EH (cell line): Measurements from ENCODE around the gene EGR4.
A peak's percentile ranks its signal among the peaks of the same experiment; 100 is the strongest.

Experiments used
- DNase-seq: peaks from one replicate; pipeline ENCODE4 v3.0.0-alpha.2; 2015; ENCODE audit warnings: low read depth

EGR4 gene

DNA sequence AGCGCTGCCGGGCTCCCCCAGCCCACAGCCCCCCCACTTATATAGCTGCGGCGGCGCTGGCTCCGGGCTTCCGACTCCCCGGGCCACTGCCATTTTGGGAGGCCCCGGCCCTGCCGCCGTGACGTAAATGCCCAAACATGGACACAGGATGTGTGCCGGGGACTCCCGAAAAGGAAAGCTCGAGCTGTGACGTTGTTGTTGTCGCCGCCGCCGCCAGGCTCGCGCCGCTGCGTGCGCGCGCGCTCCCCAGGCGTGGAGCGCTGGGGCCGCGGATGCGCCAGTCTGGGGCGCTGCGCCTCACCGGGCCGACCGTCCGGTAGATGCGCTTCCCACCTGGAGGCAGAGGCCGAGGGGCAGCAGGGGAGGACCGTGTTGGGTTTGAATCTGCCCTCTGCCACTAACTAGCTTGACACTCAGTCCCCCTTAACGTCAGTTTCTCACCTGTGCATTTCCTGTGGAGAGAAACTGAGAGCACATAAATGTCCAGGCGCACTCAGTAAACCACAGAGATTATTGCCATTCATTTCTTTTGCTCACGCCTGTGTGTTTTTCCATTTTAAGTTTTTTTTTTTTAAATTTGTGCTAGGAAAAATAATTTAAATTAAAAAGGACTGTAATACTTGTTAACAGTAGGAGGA, at the start of gene EGR4:
TSS of gene EGR4 (minus strand) at position 15 of the 638 bp plus-strand sequence. CDS start 231 bp downstream, outside the sequence.
- peak; percentile 65 for DNase-seq

DNA sequence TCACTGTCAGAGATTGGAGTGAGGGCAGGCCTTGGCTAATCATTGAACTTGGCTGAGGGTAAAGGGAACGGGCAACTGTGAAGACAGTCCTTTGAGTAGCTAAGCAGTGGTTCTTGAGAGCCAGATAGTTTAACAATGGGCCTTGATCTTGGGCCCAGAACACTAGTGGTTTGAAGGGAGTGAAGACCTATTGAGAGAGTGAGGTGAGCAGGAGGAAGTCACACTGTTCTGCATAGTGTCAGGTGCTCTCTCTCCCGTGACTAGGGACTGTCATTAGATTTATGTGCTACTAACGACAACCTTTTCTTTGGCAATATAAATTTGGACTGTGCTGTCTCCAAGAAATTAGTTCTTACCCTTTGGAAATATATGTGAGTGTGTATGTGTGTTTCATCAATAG, 47.7 kb upstream of the EGR4 start:
- no peak for DNase-seq

DNA sequence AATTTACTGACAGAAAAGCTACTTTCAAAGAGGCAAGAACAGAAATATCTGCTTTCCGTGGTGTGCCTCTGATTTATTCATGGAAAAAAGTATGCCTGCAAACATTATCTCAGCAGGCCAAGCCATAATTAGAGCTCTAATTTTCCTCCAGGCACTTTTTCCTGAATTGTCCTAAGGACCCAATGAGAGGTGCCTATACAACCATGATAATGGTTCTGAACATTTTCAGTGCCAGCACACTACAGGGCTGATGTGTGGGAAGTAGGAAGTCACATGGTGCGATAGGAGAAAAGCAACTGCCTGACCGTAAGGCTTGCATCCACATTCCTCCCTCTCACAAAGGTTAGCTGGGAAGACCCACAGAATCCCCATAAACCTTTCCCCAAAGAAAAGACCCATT, 45.9 kb upstream of the EGR4 start:
- DNase-seq: no peak

DNA sequence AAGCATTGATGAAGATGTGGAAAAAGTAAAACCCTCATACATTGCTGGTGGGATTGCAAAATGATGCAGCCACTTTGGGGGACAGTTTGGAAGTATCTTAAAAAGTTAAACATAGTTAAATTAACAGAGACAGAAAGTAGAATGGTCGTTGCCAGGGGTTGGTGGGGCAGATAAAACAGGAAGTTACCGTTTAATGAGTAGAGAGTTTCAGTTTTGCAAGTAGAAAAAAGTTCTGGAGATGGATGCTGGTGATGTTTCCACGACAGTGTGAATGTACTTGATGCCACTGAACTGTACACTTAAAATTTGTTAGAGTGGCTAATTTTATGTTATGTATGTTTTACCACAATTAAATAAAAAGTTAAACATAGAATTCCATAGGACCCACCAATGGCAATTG, 44.5 kb upstream of the EGR4 start:
- no peak for DNase-seq

DNA sequence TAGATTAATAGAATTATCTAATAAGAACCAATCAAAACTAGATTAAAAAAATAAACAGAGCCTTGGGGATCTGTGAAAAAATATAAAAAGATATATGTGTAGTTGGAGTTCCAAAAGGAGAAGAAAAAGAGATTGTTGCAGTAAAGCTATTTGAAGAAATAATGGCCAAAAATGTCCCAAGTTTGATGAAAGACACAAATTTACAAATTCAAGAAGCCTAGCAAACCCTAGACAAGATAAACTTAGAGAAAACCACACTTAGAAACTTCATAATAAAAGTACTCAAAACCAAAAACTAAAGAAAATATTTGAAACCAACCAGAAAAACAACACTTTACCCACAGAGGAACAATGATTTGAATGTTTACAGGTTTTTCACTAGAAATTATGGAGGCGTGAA, 41.3 kb upstream of the EGR4 start:
- no peak for DNase-seq

DNA sequence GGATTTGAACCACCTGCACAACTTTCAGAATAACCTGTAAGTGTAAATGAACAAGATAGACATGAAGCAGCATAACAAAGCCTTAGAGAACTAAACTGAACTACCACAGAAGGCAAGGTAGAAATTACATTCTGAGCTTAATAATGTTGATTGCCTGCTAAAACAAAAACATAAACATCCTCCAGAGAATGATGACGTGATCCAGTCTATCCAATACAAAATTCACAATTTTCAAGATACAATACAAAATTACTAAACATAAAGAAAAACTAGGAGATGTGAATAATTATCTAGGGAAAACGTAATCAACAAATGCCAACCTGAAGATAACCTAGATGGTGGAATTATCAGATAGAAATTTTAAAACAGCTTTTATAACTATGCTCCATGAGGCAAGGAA, 40.7 kb upstream of the EGR4 start:
- DNase-seq: no peak

DNA sequence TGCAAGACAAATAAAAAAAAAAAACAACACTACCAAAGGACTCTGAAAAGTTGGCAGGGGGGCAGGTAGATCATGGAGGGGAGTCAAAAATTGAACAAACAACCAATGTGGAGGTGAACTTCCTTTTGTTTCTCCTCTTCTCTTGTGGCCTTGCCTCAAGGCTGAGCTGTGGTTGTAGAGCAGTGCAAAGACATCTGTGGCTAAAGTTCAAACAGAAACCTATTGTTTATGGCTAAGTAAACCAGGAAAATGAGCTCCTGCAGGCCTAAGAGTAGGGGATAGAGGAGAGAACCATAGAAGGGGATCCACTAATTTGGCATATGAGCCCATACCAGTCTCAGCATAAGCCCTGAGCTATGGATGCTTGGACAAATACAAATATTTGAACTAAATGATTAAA, 40.2 kb upstream of the EGR4 start:
- no peak for DNase-seq

DNA sequence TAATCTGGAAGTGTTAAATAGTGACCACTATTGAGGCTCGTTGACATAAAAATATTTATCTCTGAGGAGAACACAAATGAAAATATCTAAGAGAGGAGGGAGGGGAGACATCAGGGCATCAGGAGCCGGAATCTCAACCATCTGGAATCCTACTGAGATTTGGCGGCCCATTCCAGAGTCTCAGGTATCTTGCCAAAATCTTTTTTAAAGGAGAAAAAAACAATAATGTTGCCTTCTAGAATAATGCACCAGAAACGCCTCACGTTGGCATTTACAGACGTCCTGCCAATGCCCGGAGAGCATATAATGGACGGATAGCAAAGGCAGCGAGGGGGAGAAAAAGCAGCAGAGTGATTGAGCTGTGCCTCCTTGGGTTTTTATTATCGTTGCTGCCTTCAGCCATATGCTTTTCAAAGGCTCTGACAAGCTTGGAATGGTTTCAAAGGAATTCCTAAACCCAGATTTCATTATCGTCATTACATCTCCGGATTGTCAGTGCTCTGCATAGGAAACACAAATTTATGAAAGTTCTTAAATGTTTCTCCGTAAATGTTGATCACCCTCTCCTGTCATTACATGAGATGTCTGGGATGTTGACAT, 30.9 kb upstream of the EGR4 start:
- peak; percentile 1 for DNase-seq

DNA sequence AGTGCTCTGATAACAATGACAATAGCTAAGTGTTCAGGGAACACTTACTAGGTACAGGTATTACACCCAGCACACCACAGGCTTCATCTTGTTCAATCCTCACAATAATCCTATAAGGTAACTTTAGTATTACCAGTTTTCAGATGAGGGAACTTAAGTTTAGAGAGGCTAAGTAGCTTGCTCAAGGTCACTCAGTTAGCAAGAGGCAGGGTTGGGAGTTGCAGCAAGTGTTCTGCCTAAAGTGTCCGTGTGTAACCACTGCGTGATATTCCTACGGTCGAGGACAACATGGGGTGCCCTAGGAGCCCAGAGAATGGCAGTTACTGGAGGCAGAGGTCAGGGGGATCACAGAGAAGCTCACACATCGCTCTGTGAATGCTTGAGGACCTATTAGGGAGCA, 30.2 kb upstream of the EGR4 start:
- DNase-seq: no peak

DNA sequence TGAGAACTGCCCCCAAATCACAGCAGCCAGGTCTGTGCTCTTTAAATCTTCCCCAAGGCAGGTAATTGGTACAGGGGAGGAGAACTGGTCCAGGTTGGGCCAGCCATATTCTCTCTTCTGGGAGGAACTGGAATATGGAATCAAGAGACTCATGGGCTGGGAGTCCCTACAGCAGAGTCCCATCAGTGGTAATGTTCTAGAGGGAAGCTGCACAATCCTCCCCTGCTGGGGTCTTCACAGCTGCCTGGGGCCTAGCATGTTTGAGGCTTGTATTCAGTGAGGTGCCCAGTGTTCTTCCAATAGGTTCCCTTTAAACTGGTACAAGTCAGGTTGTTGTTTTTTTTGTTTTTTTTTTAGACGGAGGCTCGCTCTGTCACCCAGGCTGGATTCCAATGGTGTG, 21.1 kb upstream of the EGR4 start:
- DNase-seq: no peak

DNA sequence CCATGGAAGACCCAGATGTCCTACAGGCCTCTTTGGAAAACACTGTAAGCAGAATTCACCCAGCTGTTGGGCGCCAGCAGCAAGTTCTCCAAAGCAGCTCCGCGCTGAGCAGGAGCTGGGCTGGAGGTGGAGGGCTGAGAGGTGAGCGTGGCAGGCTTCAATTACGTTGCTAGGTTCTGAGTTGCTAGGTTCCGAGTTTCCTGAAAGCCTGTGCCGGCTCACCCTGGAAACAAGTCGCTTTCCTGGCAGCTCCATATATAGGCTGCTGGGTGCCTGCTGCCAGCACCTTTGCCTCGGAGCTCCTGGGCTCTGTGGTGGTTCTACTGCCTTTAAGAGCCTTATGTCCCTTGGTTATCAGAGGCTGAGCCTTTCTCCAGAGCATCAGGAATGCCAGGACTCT, 14.4 kb upstream of the EGR4 start:
- no peak for DNase-seq

DNA sequence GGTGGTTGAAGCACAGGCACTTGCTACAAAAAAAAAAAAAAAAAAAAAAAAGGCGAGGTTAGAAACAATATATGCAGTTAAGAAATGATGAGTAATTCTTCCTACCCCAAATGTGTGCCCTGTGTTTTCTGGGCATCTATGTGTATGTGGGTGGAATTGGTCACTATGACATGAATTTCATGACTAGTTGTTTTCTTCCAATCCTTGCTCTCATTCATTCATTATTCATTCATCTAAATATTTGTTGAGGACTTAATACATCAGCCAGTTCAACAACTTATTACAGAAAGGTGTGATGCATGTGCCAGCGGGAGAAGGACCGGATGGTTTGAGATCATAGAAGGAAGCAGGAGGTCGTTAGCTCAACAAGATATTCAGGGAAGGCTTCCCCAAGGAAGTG, 8.3 kb upstream of the EGR4 start:
- no peak for DNase-seq

DNA sequence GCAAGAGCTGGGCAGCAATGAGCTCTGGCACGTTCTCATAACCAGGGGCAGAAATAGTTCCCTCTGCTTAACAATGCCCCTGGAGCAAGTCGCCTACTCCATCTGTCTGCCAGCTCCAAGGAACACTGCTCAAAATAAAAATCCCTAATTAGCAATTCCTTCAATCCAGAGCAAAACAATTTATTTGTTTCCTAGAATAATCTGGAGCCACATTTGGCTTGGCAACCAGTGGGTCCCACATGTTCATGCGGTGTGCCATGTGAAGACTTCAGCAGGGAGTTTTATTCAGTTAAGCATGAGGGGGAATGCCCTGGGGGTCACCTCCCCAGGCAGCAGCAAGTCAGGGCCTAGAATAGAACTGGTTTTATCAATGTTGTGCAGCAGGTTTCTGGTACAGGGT, 7.6 kb upstream of the EGR4 start:
- no peak for DNase-seq

DNA sequence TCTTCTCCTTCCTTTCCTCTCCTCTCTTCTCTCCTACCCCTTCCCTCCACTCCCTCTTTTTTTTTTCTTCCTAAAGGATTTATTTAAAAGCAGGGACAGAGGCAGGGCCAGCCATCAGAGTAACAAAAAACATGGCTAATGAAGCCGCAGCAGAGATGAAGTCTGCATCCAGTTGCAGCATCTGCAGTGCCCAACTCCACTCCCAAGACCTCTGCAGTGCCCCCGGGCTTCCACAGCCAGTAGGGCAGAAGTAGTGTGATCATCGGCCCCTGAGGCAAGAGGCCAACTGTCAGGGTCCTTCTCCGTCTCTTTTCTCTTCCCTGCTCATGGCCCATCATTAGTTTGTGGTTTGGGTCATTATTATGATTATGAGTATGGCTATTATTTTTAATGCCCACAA, 4.2 kb upstream of the EGR4 start:
- DNase-seq: no peak

DNA sequence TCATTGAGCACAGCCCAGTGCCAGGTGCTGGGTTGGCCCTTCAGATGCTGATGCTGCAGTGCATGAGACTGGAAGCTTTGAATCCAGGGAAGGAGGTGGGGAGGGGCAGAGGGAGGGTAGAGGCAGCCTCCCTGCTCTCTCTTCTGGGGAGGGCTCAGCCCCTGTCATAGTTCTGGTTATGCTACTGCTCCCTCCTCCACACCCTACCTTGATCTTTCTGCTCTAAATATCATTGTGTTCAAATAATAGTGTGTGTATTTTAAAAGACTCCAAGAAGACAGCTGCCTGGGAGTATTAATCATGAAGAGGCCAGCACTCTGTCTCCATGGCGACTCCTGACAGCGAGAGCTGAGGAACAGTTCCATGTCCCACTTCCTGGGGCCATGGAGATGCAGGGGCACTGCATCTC, 3.8 kb upstream of the EGR4 start:
- peak; percentile 54 for DNase-seq

DNA sequence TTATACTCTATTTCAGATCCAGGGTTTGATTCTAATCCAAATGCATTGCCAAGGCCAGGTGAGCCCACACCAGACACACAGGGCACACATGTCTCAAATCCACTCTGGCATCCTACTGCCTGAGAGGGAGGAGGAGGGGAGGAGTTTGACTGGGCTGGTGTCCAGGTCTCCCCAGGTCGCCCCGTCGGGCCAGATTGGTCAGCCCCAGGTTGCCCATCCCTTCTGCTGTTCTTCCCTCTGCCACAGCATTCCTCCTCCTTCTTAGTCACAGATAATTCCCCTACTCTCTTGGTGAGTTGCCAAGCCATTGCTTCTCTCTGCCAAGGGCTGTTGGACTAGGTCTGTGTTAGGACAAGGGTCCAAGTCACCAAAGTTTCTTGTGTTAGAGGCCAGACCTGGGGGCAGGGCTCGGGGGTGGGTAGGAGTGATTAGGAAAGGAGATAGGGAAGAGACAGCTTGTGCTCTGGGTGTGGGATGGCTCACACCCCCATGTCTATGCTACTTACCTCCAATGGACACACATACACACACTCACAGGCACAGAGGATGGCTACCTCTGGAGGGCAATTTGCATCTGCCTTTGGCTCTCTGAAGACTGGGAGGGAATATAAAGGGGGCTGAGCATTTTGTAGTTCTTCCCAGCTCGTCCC, 2.5 kb upstream of the EGR4 start:
- peak; percentile 9 for DNase-seq

DNA sequence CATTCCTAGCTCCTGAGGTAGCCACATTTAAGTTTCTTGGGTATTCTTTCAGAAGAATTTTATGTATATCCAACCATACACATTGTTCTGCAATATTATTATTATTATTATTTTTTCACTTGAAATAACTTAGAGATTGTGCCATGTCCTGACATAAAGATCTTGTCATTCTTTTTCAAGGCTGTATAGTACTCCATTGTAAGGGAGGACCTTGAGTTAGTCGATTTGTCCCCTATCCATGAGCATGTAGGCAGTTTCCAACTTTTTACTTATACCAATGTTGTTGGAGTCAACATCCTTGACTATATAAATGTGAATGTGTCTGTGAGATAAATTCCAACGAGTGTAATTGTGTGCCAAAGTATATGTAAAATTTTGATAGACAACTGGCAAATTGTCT, 891 bp upstream of the EGR4 start:
- no peak for DNase-seq

DNA sequence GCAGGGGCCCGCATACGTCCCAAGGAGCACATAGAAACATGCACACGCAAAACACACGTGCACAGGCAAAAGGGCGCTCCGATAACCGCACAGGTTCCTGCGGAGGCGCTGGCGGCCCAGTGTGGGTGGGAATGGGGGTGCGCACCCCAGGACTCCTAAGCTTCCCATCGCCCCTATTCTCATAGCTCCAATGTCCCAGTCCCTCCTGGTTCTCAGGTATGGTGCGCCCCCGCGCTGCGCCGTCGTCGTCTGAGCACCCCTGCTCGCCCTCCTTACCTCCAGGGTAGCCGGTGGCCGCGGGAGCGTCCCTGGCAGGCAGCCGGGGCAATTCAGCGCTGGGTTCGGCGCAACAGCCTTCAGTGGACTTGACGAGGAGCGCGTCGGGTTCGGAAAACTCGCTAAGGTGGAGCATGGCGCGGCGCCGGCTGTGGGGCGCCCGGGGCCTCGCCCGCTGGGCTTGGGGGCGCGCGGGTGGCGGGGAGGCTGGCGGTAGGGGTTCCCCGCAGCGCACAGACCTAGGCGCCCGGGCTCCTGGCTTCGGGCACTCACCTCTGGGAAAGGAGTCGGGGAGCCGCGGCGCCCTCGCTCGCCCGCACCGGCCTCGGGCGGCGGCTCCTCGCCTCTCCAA, 328 bp downstream of the EGR4 start:
- no peak for DNase-seq

DNA sequence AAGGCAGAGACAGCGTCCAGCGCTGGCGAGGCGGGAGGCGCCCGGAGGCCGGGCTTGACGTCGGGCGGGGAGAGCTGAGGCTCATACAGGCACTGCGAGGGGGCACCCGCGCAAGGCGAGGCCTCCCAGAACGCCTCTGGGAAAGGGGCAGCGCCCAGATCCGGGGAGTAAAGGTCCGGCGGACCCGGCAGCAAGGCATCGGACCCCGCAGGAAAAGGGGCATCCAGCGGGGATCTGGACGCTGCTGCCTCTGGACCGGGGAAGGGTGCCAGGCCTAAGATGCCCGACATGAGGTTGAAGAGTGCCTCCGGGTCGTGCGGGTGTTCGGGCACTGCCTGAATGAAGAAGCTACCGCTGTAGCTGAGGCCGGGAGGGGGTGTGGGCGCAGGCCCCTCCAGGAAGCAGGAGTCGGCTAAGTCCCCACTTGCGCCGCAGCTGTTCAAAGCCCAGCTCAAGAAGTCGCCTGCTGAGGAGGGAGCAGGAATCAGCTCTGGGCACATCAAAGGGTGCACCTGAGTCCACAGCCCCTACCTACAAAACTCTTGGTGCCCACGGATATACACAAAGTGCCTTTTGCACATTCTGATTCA, 937 bp downstream of the EGR4 start:
- no peak for DNase-seq

DNA sequence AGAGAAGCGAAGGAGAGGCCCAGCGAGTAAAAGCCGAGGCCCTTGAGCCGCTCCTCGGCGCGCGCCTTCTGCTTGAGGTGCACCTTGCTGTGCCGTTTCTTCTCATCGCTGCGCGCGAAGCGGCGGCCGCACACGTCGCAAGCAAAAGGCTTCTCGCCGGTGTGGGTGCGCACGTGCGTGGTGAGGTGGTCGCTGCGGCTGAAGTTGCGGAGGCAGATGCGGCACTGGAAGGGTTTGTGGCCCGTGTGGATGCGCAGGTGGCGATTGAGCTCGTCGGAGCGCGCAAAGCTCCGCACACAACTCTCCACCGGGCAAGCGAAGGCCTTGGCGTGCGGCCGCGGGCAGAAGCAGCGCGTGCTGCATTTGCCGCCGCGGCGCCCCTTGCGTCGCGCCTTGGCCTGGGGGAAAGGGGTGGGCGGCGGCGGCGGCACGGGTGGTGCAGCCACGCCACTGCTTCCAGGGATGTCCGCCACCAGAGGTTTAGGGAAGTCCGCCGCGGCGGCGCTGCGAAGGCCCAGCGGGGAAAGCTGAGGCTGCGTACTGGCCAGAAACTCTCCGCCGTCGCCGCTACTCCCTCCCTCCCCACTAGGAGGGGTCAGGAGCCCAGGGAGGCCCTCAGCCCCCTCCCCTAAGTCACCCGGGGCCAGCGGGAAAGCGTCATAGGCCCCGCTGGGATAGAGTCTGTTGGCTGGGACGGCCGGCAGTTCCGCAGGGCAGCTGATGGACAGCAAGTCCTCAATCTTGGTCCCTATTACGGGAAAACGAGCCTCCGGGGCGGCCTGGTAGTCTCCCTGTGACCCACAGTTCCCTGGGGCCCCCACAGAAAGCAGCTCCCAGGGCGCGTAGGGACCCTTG, 1.7 kb downstream of the EGR4 start:
- no peak for DNase-seq

DNA sequence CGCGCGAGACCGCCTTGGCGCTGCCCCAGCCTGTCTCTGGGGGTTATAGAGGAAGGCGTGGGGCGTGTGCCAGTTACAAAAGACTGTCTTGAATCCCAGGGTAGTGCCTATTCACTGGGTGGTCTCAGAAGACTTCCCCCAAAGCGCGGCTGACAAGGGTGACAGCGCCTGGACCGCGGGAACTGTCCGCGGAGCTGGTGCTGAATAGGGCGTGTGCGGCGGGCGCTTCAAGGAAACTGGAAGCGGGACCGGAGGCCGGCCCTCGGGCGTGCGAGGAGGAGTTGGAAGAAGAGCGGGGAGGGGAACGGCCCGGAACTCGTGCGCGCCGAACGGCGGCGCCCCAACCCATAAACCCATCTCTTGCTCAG, 2.3 kb downstream of the EGR4 start:
- peak; percentile 61 for DNase-seq
